ENCODE measurements around the gene ARL1. TPM values are rescaled to one million over a fixed set of nuclear protein-coding genes. Genes with fewer than 3 reads are reported as not detected.

Gene ARL1
- total and polyA plus RNA-seq, 2 of the 13 experiments (the other 11 are each of a cell fraction or from before 2014, with no cell fraction given): 90.9 to 123 TPM

GRCh38 chr12:101407436-101408345 lies at the start of gene ARL1 (continued):
- TF ChIP-seq ZNF362 (CRISPR knock-in tag; IDR thresholded peaks at IDR 0.05; ENCODE audit: borderline replicate concordance) (no peak; the same call in 1 of the 2 replicates), PPARG (CRISPR knock-in tag; conservative IDR thresholded peaks at IDR 0.05) (no peak), ZNF747 (CRISPR knock-in tag; IDR thresholded peaks at IDR 0.05; ENCODE audit: borderline replicate concordance) (no peak), POLR2A (IDR thresholded peaks at IDR 0.05; ENCODE audit: insufficient read depth in 1 of 2, low read depth in 2 of 2, low read length in 2 of 2) (peak; percentile 76 to 92), CREB1 (IDR thresholded peaks at IDR 0.05) (peak; percentile 82; the same call in 1 of the 2 replicates), CREB1 (CRISPR knock-in tag; IDR thresholded peaks at IDR 0.05) (peak; percentile 91), NR2F6 (IDR thresholded peaks at IDR 0.05) (no peak), NR2F6 (CRISPR knock-in tag; IDR thresholded peaks at IDR 0.05) (peak; percentile 4; the same call in 1 of the 2 replicates), ZMYM4 (CRISPR knock-in tag; IDR thresholded peaks at IDR 0.05) (peak; percentile 56), ZFP36L1 (CRISPR knock-in tag; IDR thresholded peaks at IDR 0.05) (no peak), ZNF607 (CRISPR knock-in tag; IDR thresholded peaks at IDR 0.05; ENCODE audit: borderline replicate concordance) (peak; percentile 26; the same call in 1 of the 2 replicates), MXI1 (IDR thresholded peaks at IDR 0.05; ENCODE audit: borderline replicate concordance, low read depth, low read length) (peak; percentile 38; the same call in 1 of the 3 replicates), HES4 (CRISPR knock-in tag; IDR thresholded peaks at IDR 0.05; ENCODE audit: borderline replicate concordance) (peak; percentile 52; the same call in 1 of the 2 replicates), PHF5A (CRISPR knock-in tag; IDR thresholded peaks at IDR 0.05; ENCODE audit: low read depth, unreplicated experiment) (no peak), ZNF777 (CRISPR knock-in tag; IDR thresholded peaks at IDR 0.05) (peak; percentile 43), ZNF318 (CRISPR knock-in tag; IDR thresholded peaks at IDR 0.05) (no peak), FOSL1 (CRISPR knock-in tag; IDR thresholded peaks at IDR 0.05; ENCODE audit: borderline replicate concordance) (no peak)

All from HepG2 (cell line).